Measurements from ENCODE around the gene ROR2. TPM values are rescaled to one million over a fixed set of nuclear protein-coding genes. Genes with fewer than 3 reads are reported as not detected.

Gene ROR2
- total and polyA plus RNA-seq, 2 donors (not counting 3 experiments of a cell fraction or from before 2014, with no cell fraction given) = not detected

DNA sequence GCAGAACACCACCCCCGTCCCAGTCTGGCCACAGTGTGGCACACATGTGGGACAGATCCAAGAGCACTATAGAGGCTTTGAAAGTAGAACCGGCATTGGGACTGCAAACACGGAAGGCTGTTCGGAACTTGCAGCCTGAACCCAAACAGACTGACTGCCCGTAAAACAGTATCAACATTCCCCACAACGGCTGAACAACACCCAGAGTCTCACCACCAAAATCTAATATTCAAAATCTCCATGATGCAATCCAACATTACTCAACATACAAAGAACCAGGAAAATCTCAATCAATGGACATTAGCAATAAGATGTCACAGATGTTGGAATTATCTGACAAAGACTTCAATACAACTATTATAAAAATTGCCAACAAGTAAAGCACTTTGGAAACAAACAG is 82.3 kb downstream of the ROR2 start:
- Histone ChIP-seq H3K4me3 (replicated peaks in 1 of 3; ENCODE audit: insufficient read depth in 1 of 3, low read depth in 1 of 3, low read length in 3 of 3) (no peak overlapping the region), H3K9ac (replicated peaks; ENCODE audit: extremely low read depth, insufficient read depth, low read length) (no peak overlapping the region), H4K20me1 (replicated peaks; ENCODE audit: control insufficient read depth, extremely low read depth, insufficient read depth, low read length) (no peaks in the 10 kb centered on the region), H3K9me1 (replicated peaks; ENCODE audit: control insufficient read depth, extremely low read depth, insufficient read depth, low read length) (no peaks in the 10 kb centered on the region), H3K9me3 (replicated peaks; ENCODE audit: control insufficient read depth, insufficient read depth, low read length) (no peaks in the 10 kb centered on the region), H2AFZ (ENCODE audit: low read depth, low read length) (no peak overlapping the region), H3K36me3 (ENCODE audit: control insufficient read depth in 2 of 2, extremely low read depth in 1 of 2, insufficient read depth in 2 of 2, low read length in 2 of 2) (no peaks in the 10 kb centered on the region), H3K4me2 (ENCODE audit: insufficient read depth, low read length) (no peak overlapping the region), H3K4me1 (ENCODE audit: control insufficient read depth, extremely low read depth, insufficient read depth, low read length) (no peaks in the 10 kb centered on the region), H3K27ac (ENCODE audit: insufficient read depth, low read depth, low read length) (no peak overlapping the region), H3K79me2 (ENCODE audit: control insufficient read depth, insufficient read depth, low read length) (no peaks in the 10 kb centered on the region), H3K27me3 (ENCODE audit: control insufficient read depth in 2 of 2, insufficient read depth in 2 of 2, low read length in 2 of 2) (no peaks in the 10 kb centered on the region)
- TF ChIP-seq POLR2A (IDR thresholded peaks at IDR 0.05; ENCODE audit: low read depth, low read length) (no peak), MYC (IDR thresholded peaks at IDR 0.05; ENCODE audit: low read depth, low read length) (no peak), FOS (IDR thresholded peaks at IDR 0.05; ENCODE audit: borderline replicate concordance, insufficient read depth, low read length) (no peak)
- no peak for DNase-seq (ENCODE audit: low read depth, low spot score)
- FAIRE-seq = no peak
- CTCF ChIA-PET = no interaction called here
- dilution Hi-C loops (cut with MboI; ENCODE audit: extremely low pct_ligation_motif_present, low sequenced_read_pairs) (no loop called here), intact Hi-C loops (cut with micrococcal nuclease) (no loop called here)
- POLR2A ChIA-PET = no interaction called here
- no TSS peak for BruUV-seq (replicated peaks)

DNA sequence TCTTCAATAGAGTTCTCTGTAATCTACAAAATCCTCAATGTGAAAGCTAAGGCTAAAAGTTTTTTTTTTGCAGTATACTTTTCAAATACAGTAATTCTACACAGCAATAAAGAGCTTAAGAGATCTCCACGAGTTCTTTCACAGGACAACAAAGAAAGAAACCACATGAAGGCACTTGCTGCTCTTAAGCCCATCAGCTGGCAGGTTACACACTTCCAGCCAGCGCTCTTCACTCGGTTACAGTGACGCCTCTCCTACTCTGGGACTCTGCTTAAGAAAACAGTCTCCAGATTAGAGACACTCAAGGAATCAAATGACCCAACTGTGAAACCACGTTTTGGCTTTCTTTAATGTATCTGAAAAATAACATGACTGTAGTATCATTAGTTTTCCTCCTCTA is 85.0 kb downstream of the ROR2 start:
- no peak for FAIRE-seq
- Histone ChIP-seq H3K9me3 (replicated peaks; ENCODE audit: control insufficient read depth, insufficient read depth, low read length) (no peaks in the 10 kb centered on the region), H4K20me1 (replicated peaks; ENCODE audit: control insufficient read depth, extremely low read depth, insufficient read depth, low read length) (no peaks in the 10 kb centered on the region), H3K27me3 (ENCODE audit: control insufficient read depth in 2 of 2, insufficient read depth in 2 of 2, low read length in 2 of 2) (no peaks in the 10 kb centered on the region), H3K9me1 (replicated peaks; ENCODE audit: control insufficient read depth, extremely low read depth, insufficient read depth, low read length) (no peaks in the 10 kb centered on the region), H3K9ac (replicated peaks; ENCODE audit: extremely low read depth, insufficient read depth, low read length) (no peak overlapping the region), H3K79me2 (ENCODE audit: control insufficient read depth, insufficient read depth, low read length) (no peaks in the 10 kb centered on the region), H3K36me3 (ENCODE audit: control insufficient read depth in 2 of 2, extremely low read depth in 1 of 2, insufficient read depth in 2 of 2, low read length in 2 of 2) (no peaks in the 10 kb centered on the region), H2AFZ (ENCODE audit: low read depth, low read length) (no peak overlapping the region), H3K27ac (ENCODE audit: insufficient read depth, low read depth, low read length) (no peak overlapping the region), H3K4me2 (ENCODE audit: insufficient read depth, low read length) (no peak overlapping the region), H3K4me1 (ENCODE audit: control insufficient read depth, extremely low read depth, insufficient read depth, low read length) (no peaks in the 10 kb centered on the region), H3K4me3 (replicated peaks in 1 of 3; ENCODE audit: insufficient read depth in 1 of 3, low read depth in 1 of 3, low read length in 3 of 3) (no peak overlapping the region)
- dilution Hi-C loops (cut with MboI; ENCODE audit: extremely low pct_ligation_motif_present, low sequenced_read_pairs) (no loop called here), intact Hi-C loops (cut with micrococcal nuclease) (no loop called here)
- TF ChIP-seq POLR2AphosphoS5 (IDR thresholded peaks at IDR 0.05; ENCODE audit: insufficient read depth, low read depth, low read length) (no peak), MYC (IDR thresholded peaks at IDR 0.05; ENCODE audit: low read depth, low read length) (no peak), POLR2A (IDR thresholded peaks at IDR 0.05; ENCODE audit: low read depth, low read length) (no peak), FOS (IDR thresholded peaks at IDR 0.05; ENCODE audit: borderline replicate concordance, insufficient read depth, low read length) (no peak), EZH2 (IDR thresholded peaks at IDR 0.05; ENCODE audit: borderline replicate concordance, low read depth, low read length, severe bottlenecking) (no peak), GATA2 (IDR thresholded peaks at IDR 0.05; ENCODE audit: insufficient read depth, insufficient read length, low read depth, low read length) (no peak), JUN (IDR thresholded peaks at IDR 0.05; ENCODE audit: borderline replicate concordance, insufficient read depth, insufficient read length, low read depth) (no peak)
- TF ChIP-seq, protein P1, sequence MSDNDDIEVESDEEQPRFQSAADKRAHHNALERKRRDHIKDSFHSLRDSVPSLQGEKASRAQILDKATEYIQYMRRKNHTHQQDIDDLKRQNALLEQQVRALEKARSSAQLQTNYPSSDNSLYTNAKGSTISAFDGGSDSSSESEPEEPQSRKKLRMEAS (IDR thresholded peaks at IDR 0.05; ENCODE audit: insufficient read depth, insufficient read length) = no peak
- TF ChIP-seq, protein P2, sequence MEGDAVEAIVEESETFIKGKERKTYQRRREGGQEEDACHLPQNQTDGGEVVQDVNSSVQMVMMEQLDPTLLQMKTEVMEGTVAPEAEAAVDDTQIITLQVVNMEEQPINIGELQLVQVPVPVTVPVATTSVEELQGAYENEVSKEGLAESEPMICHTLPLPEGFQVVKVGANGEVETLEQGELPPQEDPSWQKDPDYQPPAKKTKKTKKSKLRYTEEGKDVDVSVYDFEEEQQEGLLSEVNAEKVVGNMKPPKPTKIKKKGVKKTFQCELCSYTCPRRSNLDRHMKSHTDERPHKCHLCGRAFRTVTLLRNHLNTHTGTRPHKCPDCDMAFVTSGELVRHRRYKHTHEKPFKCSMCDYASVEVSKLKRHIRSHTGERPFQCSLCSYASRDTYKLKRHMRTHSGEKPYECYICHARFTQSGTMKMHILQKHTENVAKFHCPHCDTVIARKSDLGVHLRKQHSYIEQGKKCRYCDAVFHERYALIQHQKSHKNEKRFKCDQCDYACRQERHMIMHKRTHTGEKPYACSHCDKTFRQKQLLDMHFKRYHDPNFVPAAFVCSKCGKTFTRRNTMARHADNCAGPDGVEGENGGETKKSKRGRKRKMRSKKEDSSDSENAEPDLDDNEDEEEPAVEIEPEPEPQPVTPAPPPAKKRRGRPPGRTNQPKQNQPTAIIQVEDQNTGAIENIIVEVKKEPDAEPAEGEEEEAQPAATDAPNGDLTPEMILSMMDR (IDR thresholded peaks at IDR 0.05; ENCODE audit: extremely low read depth in 1 of 2, insufficient read depth in 1 of 2, low read depth in 1 of 2, low read length in 2 of 2) = no peak
- ChIA-PET POLR2A (no interaction called here), CTCF (no interaction called here)
- DNase-seq (ENCODE audit: low read depth, low spot score) = no peak
- BruUV-seq (replicated peaks) = no TSS peak

Measured in endothelial cell of umbilical vein (primary cell).